SK-N-SH treated with all-trans-retinoic acid at 6 μM for 48 hours (cell line): Measurements from ENCODE around the gene GNAS-AS1.

Experiments used
- ATAC-seq: fragments of 200-7000 bp; cut with Tn5 transposase; 3 replicates; pipeline ENCODE4 v1.9.1; 2020; ENCODE audit warnings: mild to moderate bottlenecking, moderate library complexity
- CREB5 ChIP-seq: fragments of 250-450 bp; sonication (Bioruptor Pico); IDR thresholded peaks from 2 replicates; pipeline ENCODE4 v1.5.1; 2020; ENCODE audit warnings: low read depth, mild to moderate bottlenecking, moderate library complexity
- CSRNP3 ChIP-seq: fragments of 250-450 bp; sonication (Bioruptor Pico); IDR thresholded peaks from 2 replicates; pipeline ENCODE4 v1.5.1; 2021; ENCODE audit warnings: mild to moderate bottlenecking, moderate library complexity
- GLIS3 ChIP-seq: fragments of 250-450 bp; sonication (Bioruptor Pico); IDR thresholded peaks from 2 replicates; pipeline ENCODE4 v1.5.0; 2020; ENCODE audit warnings: mild to moderate bottlenecking, moderate library complexity
- ISL1 ChIP-seq: fragments of 250-450 bp; sonication (Bioruptor Pico); IDR thresholded peaks from 2 replicates; pipeline ENCODE4 v2.1.2; 2022; ENCODE audit warnings: mild to moderate bottlenecking, moderate library complexity
- PATZ1 ChIP-seq: fragments of 250-450 bp; sonication (Bioruptor Pico); IDR thresholded peaks from 2 replicates; pipeline ENCODE4 v1.8.0; 2020; ENCODE audit warnings: mild to moderate bottlenecking, moderate library complexity, borderline replicate concordance
- POU6F1 ChIP-seq: fragments of 250-450 bp; sonication (Bioruptor Pico); IDR thresholded peaks from 2 replicates; pipeline ENCODE4 v1.8.0; 2021; ENCODE audit warnings: low read depth, mild to moderate bottlenecking, moderate library complexity, borderline replicate concordance
- PPARA ChIP-seq: fragments of 250-450 bp; sonication (Bioruptor Pico); IDR thresholded peaks from 2 replicates; pipeline ENCODE4 v1.5.0; 2020; ENCODE audit warnings: mild to moderate bottlenecking, borderline replicate concordance
- SNAI2 ChIP-seq: fragments of 250-450 bp; sonication (Bioruptor Pico); IDR thresholded peaks from 2 replicates; pipeline ENCODE4 v1.5.0; 2020; ENCODE audit warnings: mild to moderate bottlenecking, moderate library complexity
- TCF4 ChIP-seq: fragments of 250-450 bp; sonication (Bioruptor Pico); IDR thresholded peaks from 2 replicates; pipeline ENCODE4 v1.8.0; 2021; ENCODE audit warnings: mild to moderate bottlenecking, moderate library complexity, borderline replicate concordance
- TOX ChIP-seq: fragments of 250-450 bp; sonication (Bioruptor Pico); IDR thresholded peaks from 2 replicates; pipeline ENCODE4 v1.8.0; 2021; ENCODE audit warnings: mild to moderate bottlenecking, moderate library complexity, borderline replicate concordance
- TSHZ2 ChIP-seq: fragments of 250-450 bp; sonication (Bioruptor Pico); IDR thresholded peaks from 2 replicates; pipeline ENCODE4 v1.5.0; 2020; ENCODE audit warnings: mild to moderate bottlenecking, moderate library complexity
- ZC3H10 ChIP-seq: fragments of 250-450 bp; sonication (Bioruptor Pico); IDR thresholded peaks from 2 replicates; pipeline ENCODE4 v1.5.1; 2021; ENCODE audit warnings: mild to moderate bottlenecking, moderate library complexity
- ZFP3 ChIP-seq: fragments of 250-450 bp; sonication (Bioruptor Pico); IDR thresholded peaks from 2 replicates; pipeline ENCODE4 v1.5.0; 2020; ENCODE audit warnings: mild to moderate bottlenecking, moderate library complexity
- ZFP30 ChIP-seq: fragments of 450-650 bp; formaldehyde crosslinking; IDR thresholded peaks from 2 replicates; pipeline ENCODE4 v1.5.0; 2022; ENCODE audit warnings: mild to moderate bottlenecking, moderate library complexity
- ZNF565 ChIP-seq: fragments of 450-650 bp; formaldehyde crosslinking; conservative IDR thresholded peaks from 2 replicates; pipeline ENCODE4 v1.5.0; 2020; ENCODE audit warnings: low read depth, mild to moderate bottlenecking, moderate library complexity
- ZNF70 ChIP-seq: fragments of 450-650 bp; formaldehyde crosslinking; IDR thresholded peaks from 2 replicates; pipeline ENCODE4 v1.5.0; 2020; ENCODE audit warnings: mild to moderate bottlenecking, moderate library complexity
- ZNF8 ChIP-seq: fragments of 450-650 bp; formaldehyde crosslinking; IDR thresholded peaks from 2 replicates; pipeline ENCODE4 v1.5.0; 2020; ENCODE audit warnings: mild to moderate bottlenecking, moderate library complexity

Gene GNAS-AS1

GRCh38 chr20:58896820-58897219 lies 46.1 kb upstream of the GNAS-AS1 start:
- ATAC-seq: no peak
- TF ChIP-seq PPARA (no peak), ZC3H10 (CRISPR knock-in tag) (no peak)

- no peak for ATAC-seq
- no peak for TF ChIP-seq ZNF70
- TF ChIP-seq CREB5 (CRISPR knock-in tag): no peak
- no peak for TF ChIP-seq ZFP30 (CRISPR knock-in tag)
- TF ChIP-seq CSRNP3 (CRISPR knock-in tag): no peak
- TF ChIP-seq ZNF565 (CRISPR knock-in tag): no peak
- no peak for TF ChIP-seq ZFP3
- no peak for TF ChIP-seq TOX (CRISPR knock-in tag)
- TF ChIP-seq ZC3H10 (CRISPR knock-in tag): no peak
- no peak for TF ChIP-seq PPARA
- TF ChIP-seq POU6F1 (CRISPR knock-in tag): no peak
- TF ChIP-seq ZNF8 (CRISPR knock-in tag): no peak
- TF ChIP-seq TSHZ2 (CRISPR knock-in tag): no peak
- TF ChIP-seq PATZ1 (CRISPR knock-in tag): no peak
- TF ChIP-seq, all 23 proteins: peak for 0
Measured at GRCh38 chr20:58895448-58896180, 44.9 kb upstream of the GNAS-AS1 start.

- no peak for TF ChIP-seq GLIS3 (CRISPR knock-in tag)
- no peak for TF ChIP-seq ZC3H10 (CRISPR knock-in tag)
- TF ChIP-seq TSHZ2 (CRISPR knock-in tag): no peak
- TF ChIP-seq ZNF565 (CRISPR knock-in tag): no peak
- TF ChIP-seq ISL1 (CRISPR knock-in tag): no peak
- TF ChIP-seq PATZ1 (CRISPR knock-in tag): no peak
- no peak for TF ChIP-seq POU6F1 (CRISPR knock-in tag)
- no peak for TF ChIP-seq TCF4 (CRISPR knock-in tag)
- TF ChIP-seq SNAI2 (CRISPR knock-in tag): no peak
- TF ChIP-seq, all 23 proteins: peak for 0
- ATAC-seq: no peak
Measured at GRCh38 chr20:58894652-58895447, 44.1 kb upstream of the GNAS-AS1 start.
